SU-DHL-6 (cell line): ENCODE results near the gene DPP6.

Source experiments
- CTCF ChIP-seq: fragments of 200-600 bp; sonication (generic); IDR thresholded peaks from one replicate; pipeline ENCODE4 v1.5.1; 2017; ENCODE audit warnings: antibody characterized with exemption, mild to moderate bottlenecking, low read length, moderate library complexity; ENCODE audit not compliant: insufficient read depth, poor library complexity, severe bottlenecking
- EZH2phosphoT487 ChIP-seq: fragments of 200-600 bp; sonication (generic), shearing (Covaris generic); conservative IDR thresholded peaks from 2 replicates; pipeline ENCODE4 v1.6.1; 2018; ENCODE audit warnings: mild to moderate bottlenecking, antibody characterized with exemption, low read length, moderate library complexity, mixed read lengths

- TF ChIP-seq CTCF (no peak), EZH2phosphoT487 (no peak)
Observed at GRCh38 chr7:154186811-154187210, 134.6 kb downstream of the DPP6 start.
